HepG2 (cell line): Measurements from ENCODE around the gene ATP8A2. TPM values are rescaled to one million over a fixed set of nuclear protein-coding genes. Genes with fewer than 3 reads are reported as not detected.

Experiments used
- ATAC-seq: fragments of 200-7000 bp; cut with Tn5 transposase; 3 replicates; pipeline ENCODE4 v1.9.1; 2020; ENCODE audit warnings: mild to moderate bottlenecking, moderate library complexity
- BruUV-seq: library from RNA; stranded (reverse); fragments of 400-500 nt; replicated peaks from 2 replicates; lab custom pipeline; 2021; lab: Mats Ljungman, UMichigan
- CTCF ChIA-PET: fragments of 300-600 bp; formaldehyde crosslinking; extraction: SDS; loops from one replicate; lab custom pipeline; 2021; ENCODE audit warnings: low total read pairs, inconsistent platforms, low intra/inter-chr PET ratio; lab: Yijun Ruan, JAX
- POLR2A ChIA-PET: fragments of 350-600 bp; sonication (Branson Sonifier 250); formaldehyde crosslinking; loops from one replicate; lab custom pipeline; 2020; ENCODE audit warnings: antibody characterized with exemption, inconsistent platforms; lab: Yijun Ruan, JAX
- DNase-seq: peaks from one replicate; pipeline ENCODE4 v3.0.0-alpha.2; 2015; ENCODE audit warnings: low spot score
- FAIRE-seq: peaks from 3 replicates; lab custom pipeline; 2011; peaks lifted over from hg19 to GRCh38; lab: Jason Lieb, UNC
- H2AFZ ChIP-seq: one replicate; pipeline ENCODE4 v1.6.1; 2011; ENCODE audit warnings: low read length, inconsistent platforms
- H3K27ac ChIP-seq: fragments of 300-600 bp; 3 replicates; pipeline ENCODE4 v1.8.0; 2011; ENCODE audit warnings: mixed run types, mild to moderate bottlenecking, mixed read lengths, low read length, inconsistent platforms; ENCODE audit not compliant: insufficient read depth; ENCODE audit errors: extremely low read length
- H3K27me3 ChIP-seq, 2 experiments: fragments of 200-600 bp in 1 of 2; 2 replicates in 1 of 2; 3 replicates in 1 of 2; pipeline versions ENCODE4 v1.6.0 to v1.8.0; 2011; ENCODE audit warnings: low read length in 2 of 2, mild to moderate bottlenecking in 2 of 2, moderate library complexity in 2 of 2, inconsistent platforms in 1 of 2; ENCODE audit not compliant: insufficient read depth in 2 of 2, control insufficient read depth in 1 of 2
- H3K36me3 ChIP-seq, 2 experiments: fragments of 200-600 bp in 1 of 2; replicated peaks in 1 of 2; 2 replicates in 1 of 2; 3 replicates in 1 of 2; pipeline versions ENCODE4 v1.5.1 to v1.8.0; 2011; ENCODE audit warnings: low read length in 2 of 2, inconsistent platforms in 1 of 2; ENCODE audit not compliant: insufficient read depth in 2 of 2, control insufficient read depth in 1 of 2
- H3K4me1 ChIP-seq: 2 replicates; pipeline ENCODE4 v1.5.1; 2012; ENCODE audit warnings: low read length, inconsistent platforms; ENCODE audit not compliant: insufficient read depth
- H3K4me2 ChIP-seq: 2 replicates; pipeline ENCODE4 v1.6.0; 2011; ENCODE audit warnings: low read depth, low read length, inconsistent platforms
- H3K4me3 ChIP-seq, 3 experiments: fragments of 200-600 bp in 1 of 3; sonication (generic), shearing (Covaris generic) in 1 of 3; replicated peaks in 1 of 3; 2 replicates each; pipeline ENCODE4 v1.5.1; 2011 to 2016; ENCODE audit warnings: low read length in 3 of 3, inconsistent platforms in 2 of 3, low read depth in 2 of 3, mild to moderate bottlenecking in 2 of 3, control low read depth in 1 of 3, mixed read lengths in 1 of 3; ENCODE audit not compliant: insufficient read depth in 1 of 3
- H3K79me2 ChIP-seq: one replicate; pipeline ENCODE4 v1.6.1; 2011; ENCODE audit warnings: low read length, inconsistent platforms; ENCODE audit not compliant: insufficient read depth
- H3K9ac ChIP-seq: 2 replicates; pipeline ENCODE4 v1.6.0; 2011; ENCODE audit warnings: mild to moderate bottlenecking, low read depth, low read length, inconsistent platforms; ENCODE audit not compliant: insufficient read depth
- H3K9me3 ChIP-seq: 2 replicates; pipeline ENCODE4 v1.5.1; 2012; ENCODE audit warnings: mild to moderate bottlenecking, low read length
- H4K20me1 ChIP-seq: 2 replicates; pipeline ENCODE4 v1.6.0; 2011; ENCODE audit warnings: inconsistent platforms, mild to moderate bottlenecking, low read length, moderate library complexity; ENCODE audit not compliant: insufficient read depth
- ATF7 ChIP-seq, 2 experiments: fragments of 450-650 bp in 1 of 2; sonication (generic) in 1 of 2; formaldehyde crosslinking in 1 of 2; IDR thresholded peaks; 2 replicates each; pipeline versions ENCODE4 v1.4.0 to v1.6.1; 2016 to 2020; ENCODE audit warnings: antibody characterized with exemption in 1 of 2, mild to moderate bottlenecking in 1 of 2, missing genetic modification reagents in 1 of 2
- BORCS8-MEF2B ChIP-seq: sonication (generic); formaldehyde crosslinking; IDR thresholded peaks from 2 replicates; pipeline ENCODE4 v1.8.0; 2022; ENCODE audit warnings: mild to moderate bottlenecking, missing genetic modification reagents
- GTF3A ChIP-seq: sonication (generic); formaldehyde crosslinking; conservative IDR thresholded peaks from 2 replicates; pipeline ENCODE4 v1.4.0; 2020; ENCODE audit warnings: mild to moderate bottlenecking, missing genetic modification reagents
- XRCC5 ChIP-seq: fragments of 200-400 bp; formaldehyde crosslinking; optimal IDR thresholded peaks from 2 replicates; pipeline ENCODE3; 2017; ENCODE audit warnings: mild to moderate bottlenecking, low read length
- ZNF207 ChIP-seq: fragments of 450-650 bp; IDR thresholded peaks from 2 replicates; pipeline ENCODE4 v1.6.1; 2016; ENCODE audit warnings: antibody characterized with exemption, borderline replicate concordance
- ZNF562 ChIP-seq: sonication (generic); formaldehyde crosslinking; IDR thresholded peaks from 2 replicates; pipeline ENCODE4 v1.8.0; 2022; ENCODE audit warnings: missing genetic modification reagents, borderline replicate concordance
- ZNF570 ChIP-seq: sonication (generic); formaldehyde crosslinking; IDR thresholded peaks from 2 replicates; pipeline ENCODE4 v1.4.0; 2020; ENCODE audit warnings: mild to moderate bottlenecking, missing genetic modification reagents, borderline replicate concordance
- ZNF572 ChIP-seq: sonication (generic); formaldehyde crosslinking; IDR thresholded peaks from 2 replicates; pipeline ENCODE4 v1.5.1; 2020; ENCODE audit warnings: mild to moderate bottlenecking, missing genetic modification reagents
- ZUFSP ChIP-seq: sonication (generic); formaldehyde crosslinking; IDR thresholded peaks from 2 replicates; pipeline ENCODE4 v1.9.0; 2021; ENCODE audit warnings: missing genetic modification reagents, mild to moderate bottlenecking, borderline replicate concordance
- in situ Hi-C: cut with HindIII; loops from 2 replicates; pipeline ENCODE4 v1.10.0; 2017; ENCODE audit warnings: low pct_unique_long_range_greater_than_20kb; ENCODE audit not compliant: extremely low pct_ligation_motif_present
- intact Hi-C: fragments of 100-400 bp; cut with micrococcal nuclease; formaldehyde crosslinking; loops from one replicate; pipeline ENCODE4 v1.10.0; 2022; ENCODE audit not compliant: unreplicated experiment
- polyA plus RNA-seq, 8 experiments: library from polyadenylated mRNA; depleted of rRNA in 3 of 8; stranded (reverse) in 7 of 8; unstranded in 1 of 8; fragments of >200 nt; fragmentation: Illumina TruSeq in 4 of 8; extraction: Trizol in 4 of 8; gene quantifications; 2 replicates each; pipeline versions ENCODE4 v1.2.1 to v1.2.3, GENCODE V29; 2011 to 2016; ENCODE audit warnings: low read depth in 4 of 8, missing spikeins in 1 of 8, mixed read lengths in 1 of 8; ENCODE audit not compliant: insufficient read depth in 1 of 8
- total RNA-seq, 5 experiments: library from RNA; depleted of rRNA; stranded (reverse); fragments of >200 nt; fragmentation: Illumina TruSeq; extraction: Trizol; gene quantifications; 2 replicates each; pipeline ENCODE4 v1.2.3, GENCODE V29; 2016; ENCODE audit warnings: low read depth in 1 of 5

Gene ATP8A2
- total and polyA plus RNA-seq, 2 of the 13 experiments (the other 11 are each of a cell fraction or from before 2014, with no cell fraction given) = 0.09 TPM; not detected in 1

- no peaks in the 10 kb centered on the region for H3K9me3 ChIP-seq
- no peak for ATAC-seq
- no peak overlapping the region for H2AFZ ChIP-seq
- no peaks in the 10 kb centered on the region for H4K20me1 ChIP-seq
- ChIA-PET POLR2A (no interaction called here), CTCF (no interaction called here)
- no peak overlapping the region for H3K4me2 ChIP-seq
- intact Hi-C loops (no loop called here), in situ Hi-C loops (no loop called here)
- no peaks in the 10 kb centered on the region for H3K79me2 ChIP-seq
- H3K27ac ChIP-seq = no peak overlapping the region
- no peak overlapping the region for H3K4me3 ChIP-seq
- TF ChIP-seq ZNF207 = no peak
- TF ChIP-seq BORCS8-MEF2B (CRISPR knock-in tag) = no peak
- no peak for TF ChIP-seq XRCC5
- no peak for TF ChIP-seq GTF3A (CRISPR knock-in tag)
- no peak for TF ChIP-seq ZUFSP (CRISPR knock-in tag)
- TF ChIP-seq ZNF570 (CRISPR knock-in tag) = no peak
- TF ChIP-seq ZNF572 (CRISPR knock-in tag) = no peak
- no peak for TF ChIP-seq ZNF562
- peak; percentile 52; the same call in 1 of the 2 replicates for TF ChIP-seq ATF7 (IDR thresholded peaks at IDR 0.05)
- TF ChIP-seq ATF7 (CRISPR knock-in tag; IDR thresholded peaks at IDR 0.05) = no peak
- no peak for FAIRE-seq
- no TSS peak for BruUV-seq
- peaks cover 6% of the 10 kb centered on the region; the same call in 1 of the 2 replicates for H3K4me1 ChIP-seq
- no peaks in the 10 kb centered on the region for H3K36me3 ChIP-seq
- no peaks in the 10 kb centered on the region for H3K27me3 ChIP-seq
- DNase-seq = no peak
- no peak overlapping the region for H3K9ac ChIP-seq
Observed at GRCh38 chr13:25982907-25983306, 611.1 kb downstream of the ATP8A2 start.
